Measurements from ENCODE around the gene DGKH. TPM values are rescaled to one million over a fixed set of nuclear protein-coding genes. Genes with fewer than 3 reads are reported as not detected.

DGKH gene
- total RNA-seq, 1 experiment from 2014 or later: 9.2 TPM

- DNase-seq (ENCODE audit: low read depth, low spot score): no peak
- RAD21 ChIA-PET (ENCODE audit: low non-redundant PET in 1 of 2, low total read pairs in 2 of 2, uncharacterized antibody in 2 of 2, unreplicated experiment in 2 of 2): no interaction called here
These were observed 54.8 kb downstream of the DGKH start for GRCh38 chr13:42102961-42103865.

More at GRCh38 chr13:42102961-42103865, 54.8 kb downstream of the DGKH start:
- ChIA-PET CTCF (no interaction called here), POLR2A (no interaction called here)
- Histone ChIP-seq H3K79me2 (ENCODE audit: insufficient read depth, low read length) (no peaks in the 10 kb centered on the region), H3K27ac (ENCODE audit: low read depth, low read length) (no peak overlapping the region), H3K4me2 (ENCODE audit: low read length) (no peak overlapping the region), H2AFZ (ENCODE audit: low read depth, low read length, poor library complexity, severe bottlenecking) (no peak overlapping the region), H3K4me1 (ENCODE audit: control insufficient read depth in 1 of 2, insufficient read depth in 2 of 2, low read length in 2 of 2) (peaks cover 17 to 32% of the 10 kb centered on the region in 2 experiments), H4K20me1 (ENCODE audit: insufficient read depth) (no peaks in the 10 kb centered on the region), H3K9me3 (ENCODE audit: control insufficient read depth in 1 of 2, insufficient read depth in 1 of 2, low read depth in 1 of 2, low read length in 2 of 2) (no peaks in the 10 kb centered on the region; a peak in 1 of 4 replicates), H3K4me3 (replicated peaks in 1 of 2; ENCODE audit: low read depth in 1 of 2, low read length in 2 of 2) (no peak overlapping the region), H3K36me3 (ENCODE audit: control insufficient read depth in 1 of 2, insufficient read depth in 2 of 2, low read length in 2 of 2) (no peaks in the 10 kb centered on the region), H3K27me3 (ENCODE audit: insufficient read depth, low read length) (no peaks in the 10 kb centered on the region), H3K9ac (ENCODE audit: low read length) (no peak overlapping the region), H3K9me2 (ENCODE audit: insufficient read depth) (no peaks in the 10 kb centered on the region)
- TF ChIP-seq ZNF274 (IDR thresholded peaks at IDR 0.05; ENCODE audit: low read depth, low read length) (no peak), REST (IDR thresholded peaks at IDR 0.05; ENCODE audit: low read depth) (no peak), CEBPB (IDR thresholded peaks at IDR 0.05; ENCODE audit: low read depth) (no peak), FOSL1 (IDR thresholded peaks at IDR 0.05; ENCODE audit: low read depth) (no peak), TCF7L2 (IDR thresholded peaks at IDR 0.05; ENCODE audit: borderline replicate concordance, extremely low read depth, insufficient read depth, insufficient read length) (no peak), POLR2A (IDR thresholded peaks at IDR 0.05; ENCODE audit: borderline replicate concordance, extremely low read depth, insufficient read depth, insufficient read length) (no peak), SP1 (IDR thresholded peaks at IDR 0.05; ENCODE audit: low read depth) (no peak), RAD21 (IDR thresholded peaks at IDR 0.05; ENCODE audit: low read depth) (no peak), JUND (IDR thresholded peaks at IDR 0.05) (no peak), SRF (IDR thresholded peaks at IDR 0.05; ENCODE audit: low read depth) (no peak), ZBTB33 (IDR thresholded peaks at IDR 0.05; ENCODE audit: extremely low read depth, insufficient replicate concordance, low read length) (no peak), CBX3 (IDR thresholded peaks at IDR 0.05; ENCODE audit: low read depth) (no peak), MAX (IDR thresholded peaks at IDR 0.05) (no peak), ELF1 (IDR thresholded peaks at IDR 0.05; ENCODE audit: borderline replicate concordance, low read depth) (no peak), EZH2phosphoT487 (IDR thresholded peaks at IDR 0.05; ENCODE audit: borderline replicate concordance) (no peak), ATF3 (IDR thresholded peaks at IDR 0.05) (no peak)
- intact Hi-C loops (cut with micrococcal nuclease): no loop called here
- BruUV-seq (replicated peaks): no TSS peak
- ATAC-seq: no peak

Measured in HCT116 (cell line).